ENCODE data around the gene ABCC10. TPM values are rescaled to one million over a fixed set of nuclear protein-coding genes. Genes with fewer than 3 reads are reported as not detected.
A peak's percentile ranks its signal among the peaks of the same experiment; 100 is the strongest.

Gene ABCC10
- total RNA-seq, 1 experiment from 2014 or later, result 31.8 TPM

DNA sequence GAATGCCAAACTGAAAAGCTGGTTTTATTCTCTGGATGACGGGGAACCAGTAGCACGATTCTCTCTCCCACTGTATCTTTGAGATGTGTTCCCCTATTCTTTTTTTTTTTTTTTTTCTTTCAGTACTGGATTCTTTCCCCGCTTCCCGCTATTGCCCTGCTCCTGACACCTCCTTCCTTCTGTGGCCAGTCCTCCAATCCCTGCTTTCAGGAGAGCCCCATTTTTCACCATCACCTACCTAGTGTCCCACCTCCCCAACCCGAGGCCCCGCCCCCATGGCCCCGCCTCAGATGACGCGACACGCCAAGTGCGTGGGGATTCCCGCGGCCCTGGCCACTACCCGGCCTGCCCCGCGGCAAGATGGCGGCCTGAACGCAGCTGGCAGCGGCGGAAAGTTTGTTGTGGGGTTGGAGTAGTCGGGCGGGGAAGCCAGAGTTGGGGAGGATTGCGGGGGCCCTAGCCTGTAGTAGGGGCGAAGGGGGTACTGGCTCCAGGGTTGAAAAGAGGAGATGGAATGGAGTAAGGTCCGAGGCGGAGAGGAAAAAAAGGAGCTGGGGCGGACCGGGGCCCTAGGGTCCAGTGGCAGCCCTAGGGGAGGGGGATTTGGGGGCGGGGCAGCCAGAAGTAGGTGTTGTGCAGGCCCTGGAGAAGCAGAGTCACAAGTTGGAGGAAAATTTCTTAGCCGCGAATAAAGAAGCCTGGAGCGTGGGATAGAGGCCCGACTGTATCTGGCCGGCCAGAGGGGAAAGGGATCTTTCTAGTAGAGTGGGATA, 50.1 kb downstream of the ABCC10 start, which contains the start of gene TJAP1:
TJAP1 (plus strand) TSS at position 336 of the 773 bp plus-strand sequence. CDS start 21,432 bp downstream, outside the sequence.
- peaks cover 10% of the 10 kb centered on the region for H3K23me2 ChIP-seq (ENCODE audit: insufficient read length, low read depth, low read length, poor library complexity, severe bottlenecking)
- H3K4me2 ChIP-seq (ENCODE audit: insufficient read depth, insufficient read length, low read length), result peak within 1 kb of the TSS; percentile 81
- no peak within 1 kb of the TSS for H2BK20ac ChIP-seq (ENCODE audit: low read depth, low read length, poor library complexity, severe bottlenecking)
- H3K27ac ChIP-seq (ENCODE audit: insufficient read length, low read depth, low read length), result no peak within 1 kb of the TSS
- no peak within 1 kb of the TSS for H3T11ph ChIP-seq (ENCODE audit: low read length)
- no peak within 1 kb of the TSS for H2BK12ac ChIP-seq (ENCODE audit: insufficient read length, low read depth, low read length)
- H4K5ac ChIP-seq (ENCODE audit: insufficient read length, low read depth, low read length), result no peak within 1 kb of the TSS
- Mint-ChIP-seq H3K27me3 (ENCODE audit: low read depth) (no peaks in the 10 kb centered on the region; the same call in 1 of the 2 replicates), H3K36me3 (ENCODE audit: insufficient read depth in 1 of 3, low read depth in 3 of 3) (peaks cover 0 to 3% (median 0%) of the 10 kb centered on the region in 3 experiments; a peak in 1 of 7 replicates), H3K4me1 (peaks cover 39 to 47% of the 10 kb centered on the region in 2 experiments), H3K9me3 (no peaks in the 10 kb centered on the region), H3K4me3 (peak within 1 kb of the TSS; percentile 87 to 95), H3K27ac (peak within 1 kb of the TSS; percentile 62 to 88 (median 85))
- H4K20me1 ChIP-seq (ENCODE audit: control insufficient read depth, insufficient read depth, insufficient read length), result no peaks in the 10 kb centered on the region
- peaks cover 7% of the 10 kb centered on the region for H3K79me1 ChIP-seq (ENCODE audit: insufficient read depth, low read depth, low read length, poor library complexity, severe bottlenecking)
- no peak within 1 kb of the TSS for H2AK5ac ChIP-seq (ENCODE audit: insufficient read length, low read length)
- no peak within 1 kb of the TSS for H2BK15ac ChIP-seq (ENCODE audit: low read depth, low read length)
- H3K4ac ChIP-seq (ENCODE audit: low read depth, low read length), result no peak within 1 kb of the TSS
- WGBS (ENCODE audit: extremely low coverage, insufficient read length, low lambda C conversion rate), result no CpG with 5 or more reads among the region's 34 CpGs
- H3K14ac ChIP-seq (ENCODE audit: insufficient read depth, low read length), result peak within 1 kb of the TSS; percentile 93
- no peaks in the 10 kb centered on the region for H3K27me3 ChIP-seq (ENCODE audit: insufficient read depth, low read length)
- TF ChIP-seq, protein P1, sequence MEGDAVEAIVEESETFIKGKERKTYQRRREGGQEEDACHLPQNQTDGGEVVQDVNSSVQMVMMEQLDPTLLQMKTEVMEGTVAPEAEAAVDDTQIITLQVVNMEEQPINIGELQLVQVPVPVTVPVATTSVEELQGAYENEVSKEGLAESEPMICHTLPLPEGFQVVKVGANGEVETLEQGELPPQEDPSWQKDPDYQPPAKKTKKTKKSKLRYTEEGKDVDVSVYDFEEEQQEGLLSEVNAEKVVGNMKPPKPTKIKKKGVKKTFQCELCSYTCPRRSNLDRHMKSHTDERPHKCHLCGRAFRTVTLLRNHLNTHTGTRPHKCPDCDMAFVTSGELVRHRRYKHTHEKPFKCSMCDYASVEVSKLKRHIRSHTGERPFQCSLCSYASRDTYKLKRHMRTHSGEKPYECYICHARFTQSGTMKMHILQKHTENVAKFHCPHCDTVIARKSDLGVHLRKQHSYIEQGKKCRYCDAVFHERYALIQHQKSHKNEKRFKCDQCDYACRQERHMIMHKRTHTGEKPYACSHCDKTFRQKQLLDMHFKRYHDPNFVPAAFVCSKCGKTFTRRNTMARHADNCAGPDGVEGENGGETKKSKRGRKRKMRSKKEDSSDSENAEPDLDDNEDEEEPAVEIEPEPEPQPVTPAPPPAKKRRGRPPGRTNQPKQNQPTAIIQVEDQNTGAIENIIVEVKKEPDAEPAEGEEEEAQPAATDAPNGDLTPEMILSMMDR (conservative IDR thresholded peaks at IDR 0.05), result no peak
- peak; percentile 96 for DNase-seq
- peaks cover 15% of the 10 kb centered on the region for H3K79me2 ChIP-seq (ENCODE audit: insufficient read depth, low read length)
- no peak within 1 kb of the TSS for H3K56ac ChIP-seq (ENCODE audit: insufficient read length, low read depth, low read length)
- H3K9ac ChIP-seq (ENCODE audit: extremely low read depth, insufficient read length, low read length), result peak within 1 kb of the TSS; percentile 72
- H3K18ac ChIP-seq (ENCODE audit: insufficient read length, low read depth, low read length), result peak within 1 kb of the TSS; percentile 82
- no peaks in the 10 kb centered on the region for H3K9me3 ChIP-seq (ENCODE audit: control insufficient read depth, low read depth, low read length)
- no peak within 1 kb of the TSS for H4K8ac ChIP-seq (replicated peaks; ENCODE audit: insufficient read length, low read depth, low read length)
- no peak within 1 kb of the TSS for H4K91ac ChIP-seq (ENCODE audit: insufficient read length, low read depth, low read length)
- peak within 1 kb of the TSS; percentile 52 for H2AFZ ChIP-seq (ENCODE audit: low read length)
- H3K23ac ChIP-seq (ENCODE audit: insufficient read length, low read depth, low read length), result no peak within 1 kb of the TSS
- H3K4me1 ChIP-seq (ENCODE audit: insufficient read depth, low read length), result peaks cover 14% of the 10 kb centered on the region; the same call in 1 of the 2 replicates
- H2BK120ac ChIP-seq (ENCODE audit: low read depth, low read length, poor library complexity, severe bottlenecking), result no peak within 1 kb of the TSS
- H2BK5ac ChIP-seq (ENCODE audit: insufficient read length, low read length), result no peak within 1 kb of the TSS
